GM18499 (cell line): ENCODE data around the gene DMBT1.

Experiments used
- ATAC-seq: cut with Tn5 transposase; IDR thresholded peaks from one replicate; pipeline ENCODE4 v1.9.1; 2021; ENCODE audit warnings: moderate number of reproducible peaks; ENCODE audit not compliant: insufficient read depth, unreplicated experiment

Gene DMBT1

GRCh38 chr10:122642726-122643605 is 82.4 kb downstream of the DMBT1 start:
- no peak for ATAC-seq

GRCh38 chr10:122643931-122644534 is 83.5 kb downstream of the DMBT1 start:
- no peak for ATAC-seq

GRCh38 chr10:122646511-122647382 is 86.2 kb downstream of the DMBT1 start:
- no peak for ATAC-seq

GRCh38 chr10:122647383-122647968 is 86.9 kb downstream of the DMBT1 start:
- ATAC-seq: no peak

- no peak for ATAC-seq
Measured at GRCh38 chr10:122648599-122649428, 88.3 kb downstream of the DMBT1 start.

- ATAC-seq: no peak
Measured at GRCh38 chr10:122649903-122650302, 89.3 kb downstream of the DMBT1 start.

GRCh38 chr10:122650331-122650730 is 89.8 kb downstream of the DMBT1 start:
- ATAC-seq: no peak

GRCh38 chr10:122655524-122656307 is 95.2 kb downstream of the DMBT1 start:
- no peak for ATAC-seq

GRCh38 chr10:122656308-122656705 is 95.8 kb downstream of the DMBT1 start:
- ATAC-seq: no peak

- no peak for ATAC-seq
Measured at GRCh38 chr10:122656741-122657140, 96.2 kb downstream of the DMBT1 start.

- ATAC-seq: no peak
Measured at GRCh38 chr10:122657255-122657654, 96.7 kb downstream of the DMBT1 start.

- no peak for ATAC-seq
Measured at GRCh38 chr10:122657729-122658128, 97.2 kb downstream of the DMBT1 start.

- ATAC-seq: no peak
Measured at GRCh38 chr10:122658356-122659049, 97.9 kb downstream of the DMBT1 start.

- no peak for ATAC-seq
Measured at GRCh38 chr10:122659126-122659525, 98.6 kb downstream of the DMBT1 start.

GRCh38 chr10:122659651-122660050 is 99.1 kb downstream of the DMBT1 start:
- no peak for ATAC-seq

GRCh38 chr10:122660696-122661095 is 100.1 kb downstream of the DMBT1 start:
- no peak for ATAC-seq

- ATAC-seq: no peak
Measured at GRCh38 chr10:122662231-122662630, 101.7 kb downstream of the DMBT1 start.

- ATAC-seq: no peak
Measured at GRCh38 chr10:122663516-122664130, 103.1 kb downstream of the DMBT1 start.
